Neural crest cell (in vitro differentiated cells): Measurements from ENCODE around the gene DGCR8. TPM values are rescaled to one million over a fixed set of nuclear protein-coding genes. Genes with fewer than 3 reads are reported as not detected.

Experiments
- DNase-seq: peaks from one replicate; pipeline ENCODE4 v3.0.0; 2021; ENCODE audit warnings: low read depth, mixed read lengths, low spot score
- H3K27ac Mint-ChIP-seq: one replicate; pipeline ENCODE4 v1.8.0; 2021; ENCODE audit warnings: mild to moderate bottlenecking, mixed read lengths; ENCODE audit not compliant: unreplicated experiment
- H3K27me3 Mint-ChIP-seq: 2 replicates; pipeline ENCODE4 v1.8.0; 2021; ENCODE audit warnings: low read depth, mild to moderate bottlenecking, mixed read lengths
- H3K36me3 Mint-ChIP-seq: 2 replicates; pipeline ENCODE4 v1.8.0; 2021; ENCODE audit warnings: low read depth, mild to moderate bottlenecking, mixed read lengths
- H3K4me1 Mint-ChIP-seq: 2 replicates; pipeline ENCODE4 v1.8.0; 2021; ENCODE audit warnings: mixed read lengths
- H3K4me3 Mint-ChIP-seq: one replicate; pipeline ENCODE4 v1.8.0; 2021; ENCODE audit warnings: mild to moderate bottlenecking, mixed read lengths
- H3K9me3 Mint-ChIP-seq: 2 replicates; pipeline ENCODE4 v1.8.0; 2021; ENCODE audit warnings: mixed read lengths
- total RNA-seq: library from RNA; stranded (reverse); gene quantifications from 2 replicates; pipeline ENCODE4 v1.2.1, GENCODE V29; 2021
- TF ChIP-seq, protein P1 (sequence below): fragments of 200-600 bp; sonication (generic); conservative IDR thresholded peaks from 2 replicates; pipeline ENCODE4 v1.5.0; 2021; ENCODE audit warnings: antibody characterized with exemption, mild to moderate bottlenecking

Gene DGCR8
- total RNA-seq, 1 donor from 2014 or later = 86.5 TPM

DNA sequence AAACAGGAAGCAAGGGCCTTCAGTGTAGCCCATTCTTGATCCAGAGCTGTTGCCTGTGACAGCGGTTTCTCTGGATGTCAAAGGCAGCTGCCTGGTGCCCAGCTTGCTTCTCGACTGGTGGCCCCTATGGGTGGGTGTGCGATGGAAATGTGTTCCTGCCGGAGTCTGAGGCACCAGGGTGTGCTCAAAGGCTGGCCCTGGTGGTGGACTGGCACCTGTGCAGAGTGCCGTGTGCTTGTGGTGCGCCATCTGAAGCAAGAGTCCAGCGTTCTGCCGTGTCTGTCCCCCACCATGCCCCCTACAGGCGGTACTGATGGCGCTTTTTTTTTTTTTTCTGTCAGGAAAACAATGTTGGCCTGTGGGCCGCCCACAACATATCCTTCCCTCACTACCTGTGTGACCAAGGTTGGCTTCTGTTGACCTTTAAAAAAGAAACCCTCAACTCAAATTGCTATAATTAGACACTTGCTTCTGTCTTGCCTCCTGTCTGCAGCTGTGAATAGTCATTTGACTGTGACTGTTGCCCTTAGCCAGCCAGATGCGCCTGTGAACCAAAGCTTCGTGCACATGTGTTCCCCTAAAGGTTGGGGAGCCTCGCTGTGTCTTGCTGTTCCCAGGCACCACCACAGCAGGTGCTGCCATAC, 31.1 kb downstream of the DGCR8 start:
- Mint-ChIP-seq H3K36me3 (peaks cover 9% of the 10 kb centered on the region), H3K4me1 (peaks cover 12% of the 10 kb centered on the region), H3K9me3 (no peaks in the 10 kb centered on the region), H3K27ac (no peak overlapping the region), H3K27me3 (peaks cover 13% of the 10 kb centered on the region), H3K4me3 (peak overlapping the region; percentile 80)
- TF ChIP-seq, protein P1, sequence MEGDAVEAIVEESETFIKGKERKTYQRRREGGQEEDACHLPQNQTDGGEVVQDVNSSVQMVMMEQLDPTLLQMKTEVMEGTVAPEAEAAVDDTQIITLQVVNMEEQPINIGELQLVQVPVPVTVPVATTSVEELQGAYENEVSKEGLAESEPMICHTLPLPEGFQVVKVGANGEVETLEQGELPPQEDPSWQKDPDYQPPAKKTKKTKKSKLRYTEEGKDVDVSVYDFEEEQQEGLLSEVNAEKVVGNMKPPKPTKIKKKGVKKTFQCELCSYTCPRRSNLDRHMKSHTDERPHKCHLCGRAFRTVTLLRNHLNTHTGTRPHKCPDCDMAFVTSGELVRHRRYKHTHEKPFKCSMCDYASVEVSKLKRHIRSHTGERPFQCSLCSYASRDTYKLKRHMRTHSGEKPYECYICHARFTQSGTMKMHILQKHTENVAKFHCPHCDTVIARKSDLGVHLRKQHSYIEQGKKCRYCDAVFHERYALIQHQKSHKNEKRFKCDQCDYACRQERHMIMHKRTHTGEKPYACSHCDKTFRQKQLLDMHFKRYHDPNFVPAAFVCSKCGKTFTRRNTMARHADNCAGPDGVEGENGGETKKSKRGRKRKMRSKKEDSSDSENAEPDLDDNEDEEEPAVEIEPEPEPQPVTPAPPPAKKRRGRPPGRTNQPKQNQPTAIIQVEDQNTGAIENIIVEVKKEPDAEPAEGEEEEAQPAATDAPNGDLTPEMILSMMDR = peak; percentile 60
- no peak for DNase-seq

DNA sequence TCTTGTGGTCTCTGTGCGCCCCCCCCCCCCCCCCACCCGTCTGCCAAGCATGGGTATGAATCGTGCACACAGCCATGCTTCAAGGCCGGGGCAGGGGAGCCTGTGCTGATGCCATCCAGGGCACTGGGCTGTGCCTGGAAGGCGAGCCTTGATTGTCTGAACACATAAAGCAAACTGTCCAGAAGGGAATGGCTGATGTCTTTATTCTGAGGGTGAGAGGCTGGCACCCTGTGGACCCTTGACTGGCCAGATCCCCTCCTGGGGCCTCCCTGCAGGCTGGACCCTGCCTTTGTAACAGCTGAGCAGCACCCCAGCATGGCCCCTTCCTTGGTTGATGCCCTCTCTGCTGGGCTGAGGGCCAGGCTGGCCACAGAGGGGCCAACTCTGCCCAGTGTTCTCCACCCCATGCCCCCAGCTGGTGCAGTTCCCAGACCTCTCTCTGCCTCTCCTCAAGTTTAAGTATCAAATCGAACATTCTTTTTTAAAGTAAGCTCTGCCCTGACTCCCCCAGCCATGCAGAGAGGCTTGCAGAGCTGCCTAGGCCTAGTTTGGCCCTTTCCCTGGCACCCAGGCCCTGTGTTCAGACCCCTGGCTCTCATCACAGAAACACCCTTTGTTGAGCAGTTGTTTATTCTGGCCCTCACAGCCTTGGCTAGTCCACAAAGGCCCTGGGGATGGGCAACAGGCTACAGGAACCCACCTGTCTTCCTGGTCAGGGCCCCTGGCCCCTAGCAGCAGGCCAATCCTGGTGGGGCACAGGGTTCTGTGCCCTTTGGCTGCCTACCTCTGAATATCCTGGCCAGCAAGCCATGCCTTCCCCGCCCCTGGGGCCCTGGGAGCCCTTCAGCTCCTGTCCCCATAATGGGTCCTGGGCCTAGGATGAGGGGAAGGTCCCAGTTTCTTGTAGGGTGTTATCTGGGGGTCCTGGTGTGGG, 31.9 kb downstream of the DGCR8 start:
- Mint-ChIP-seq H3K27me3 (peaks cover 13% of the 10 kb centered on the region), H3K9me3 (no peaks in the 10 kb centered on the region), H3K27ac (no peak overlapping the region), H3K4me1 (peaks cover 12% of the 10 kb centered on the region), H3K4me3 (peak overlapping the region; percentile 75), H3K36me3 (peaks cover 9% of the 10 kb centered on the region)
- TF ChIP-seq, protein P1 = no peak
- DNase-seq = no peak

GRCh38 chr22:20112623-20113511, 32.8 kb downstream of the DGCR8 start:
- Mint-ChIP-seq H3K4me1 (peaks cover 12% of the 10 kb centered on the region), H3K27ac (no peak overlapping the region), H3K4me3 (peak overlapping the region; percentile 54), H3K27me3 (peaks cover 14% of the 10 kb centered on the region), H3K36me3 (peaks cover 9% of the 10 kb centered on the region), H3K9me3 (no peaks in the 10 kb centered on the region)
- DNase-seq = no peak
- TF ChIP-seq, protein P1 = no peak

- Mint-ChIP-seq H3K4me3 (peak overlapping the region; percentile 72), H3K36me3 (peaks cover 12% of the 10 kb centered on the region), H3K4me1 (peaks cover 20% of the 10 kb centered on the region), H3K9me3 (no peaks in the 10 kb centered on the region), H3K27ac (peak overlapping the region; percentile 89), H3K27me3 (peaks cover 12% of the 10 kb centered on the region)
- TF ChIP-seq, protein P1 = no peak
- DNase-seq = no peak
These were observed 33.7 kb downstream of the DGCR8 start for GRCh38 chr22:20113551-20114310.
